Breast epithelium (tissue), 4 donors: ENCODE measurements around the gene HDHD2. TPM values are rescaled to one million over a fixed set of nuclear protein-coding genes. Genes with fewer than 3 reads are reported as not detected.
A peak's percentile ranks its signal among the peaks of the same experiment; 100 is the strongest.
"Not testable (repeated sequence)": the region's sequence is repeated elsewhere in the genome, so short reads cannot be mapped to it uniquely, and the experiment has no call there.

Source experiments
- DNase-seq, 2 donors: peaks; one replicate each; pipeline ENCODE4 v3.0.0-alpha.2; 2019; ENCODE audit warnings: low spot score in 2 of 2
- H3K27ac ChIP-seq, 2 donors: fragments of 200-600 bp; sonication (generic) in 1 of 2; one replicate each; pipeline ENCODE4 v1.5.1; 2016 to 2019; ENCODE audit warnings: mild to moderate bottlenecking in 1 of 2
- H3K27me3 ChIP-seq, 2 donors: fragments of 200-600 bp; sonication (generic) in 1 of 2; one replicate each; pipeline versions ENCODE4 v1.5.1 to v1.6.0; 2017 to 2019; ENCODE audit warnings: control low read depth in 1 of 2, mild to moderate bottlenecking in 1 of 2
- H3K36me3 ChIP-seq: fragments of 200-600 bp; one replicate; pipeline ENCODE4 v1.5.1; 2019
- H3K4me1 ChIP-seq, 2 donors: fragments of 200-600 bp; sonication (generic); one replicate each; pipeline ENCODE4 v1.5.1; 2016 to 2019; ENCODE audit warnings: control low read depth in 1 of 2
- H3K4me3 ChIP-seq, 3 donors: fragments of 200-600 bp; sonication (generic); 1 replicate in 2 of 3; 2 replicates in 1 of 3; pipeline ENCODE4 v1.5.1; 2016 to 2019; ENCODE audit warnings: mild to moderate bottlenecking in 3 of 3, moderate library complexity in 2 of 3
- H3K9me3 ChIP-seq, 2 donors: fragments of 200-600 bp; sonication (generic) in 1 of 2; one replicate each; pipeline ENCODE4 v1.5.1; 2016 to 2019; ENCODE audit warnings: control low read depth in 1 of 2
- POLR2A ChIP-seq: fragments of 450-650 bp; IDR thresholded peaks from one replicate; pipeline ENCODE4 v1.6.1; 2016; ENCODE audit warnings: antibody characterized with exemption, mild to moderate bottlenecking, moderate library complexity
- POLR2AphosphoS5 ChIP-seq, 3 donors: sonication (generic); formaldehyde crosslinking; IDR thresholded peaks; one replicate each; pipeline ENCODE4 v1.6.1; 2017; ENCODE audit warnings: antibody characterized with exemption in 3 of 3
- intact Hi-C: fragments of 100-400 bp; cut with DNase I; formaldehyde crosslinking; loops from one replicate; pipeline ENCODE4 v1.15.1; 2023; ENCODE audit warnings: low total_unique reads
- total RNA-seq, 3 donors: library from RNA; depleted of rRNA; stranded (reverse); fragments of >200 nt; gene quantifications; one replicate each; pipeline ENCODE4 v1.1.0, GENCODE V29; 2016
- TF ChIP-seq, protein P1 (sequence below), 3 donors: fragments of 450-650 bp; IDR thresholded peaks; one replicate each; pipeline ENCODE4 v1.5.1; 2016 to 2017; ENCODE audit warnings: antibody characterized with exemption in 3 of 3, mild to moderate bottlenecking in 3 of 3, moderate library complexity in 3 of 3

Gene HDHD2
- total RNA-seq, 3 donors from 2014 or later = 18.7 to 41.0 (median 24.9) TPM

DNA sequence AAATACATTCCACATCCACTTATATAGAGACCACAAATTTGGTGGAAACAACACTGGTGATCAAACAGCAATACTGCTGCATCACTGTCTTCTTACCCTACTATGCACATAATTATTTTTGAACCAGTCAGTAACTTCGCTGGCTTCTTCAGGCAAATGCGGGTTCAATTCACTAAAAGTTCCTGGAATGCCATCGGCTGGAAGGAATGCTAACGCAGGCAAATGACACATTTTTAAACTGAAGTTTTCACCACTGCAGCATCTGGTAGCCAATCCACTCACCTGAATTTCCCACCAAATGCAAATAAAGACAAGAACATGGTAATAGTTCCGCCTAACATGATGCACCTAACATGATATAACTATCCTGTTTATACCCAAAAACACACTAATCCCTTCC is 10.0 kb upstream of the HDHD2 start:
- Histone ChIP-seq H3K4me3 (no peak overlapping the region), H3K27ac (no peak overlapping the region), H3K36me3 (no peaks in the 10 kb centered on the region), H3K4me1 (no peaks in the 10 kb centered on the region), H3K27me3 (no peaks in the 10 kb centered on the region), H3K9me3 (no peaks in the 10 kb centered on the region)
- TF ChIP-seq POLR2AphosphoS5 (IDR thresholded peaks at IDR 0.05) (no peak), POLR2A (no peak)
- TF ChIP-seq, protein P1, sequence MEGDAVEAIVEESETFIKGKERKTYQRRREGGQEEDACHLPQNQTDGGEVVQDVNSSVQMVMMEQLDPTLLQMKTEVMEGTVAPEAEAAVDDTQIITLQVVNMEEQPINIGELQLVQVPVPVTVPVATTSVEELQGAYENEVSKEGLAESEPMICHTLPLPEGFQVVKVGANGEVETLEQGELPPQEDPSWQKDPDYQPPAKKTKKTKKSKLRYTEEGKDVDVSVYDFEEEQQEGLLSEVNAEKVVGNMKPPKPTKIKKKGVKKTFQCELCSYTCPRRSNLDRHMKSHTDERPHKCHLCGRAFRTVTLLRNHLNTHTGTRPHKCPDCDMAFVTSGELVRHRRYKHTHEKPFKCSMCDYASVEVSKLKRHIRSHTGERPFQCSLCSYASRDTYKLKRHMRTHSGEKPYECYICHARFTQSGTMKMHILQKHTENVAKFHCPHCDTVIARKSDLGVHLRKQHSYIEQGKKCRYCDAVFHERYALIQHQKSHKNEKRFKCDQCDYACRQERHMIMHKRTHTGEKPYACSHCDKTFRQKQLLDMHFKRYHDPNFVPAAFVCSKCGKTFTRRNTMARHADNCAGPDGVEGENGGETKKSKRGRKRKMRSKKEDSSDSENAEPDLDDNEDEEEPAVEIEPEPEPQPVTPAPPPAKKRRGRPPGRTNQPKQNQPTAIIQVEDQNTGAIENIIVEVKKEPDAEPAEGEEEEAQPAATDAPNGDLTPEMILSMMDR (IDR thresholded peaks at IDR 0.05) = no peak
- no peak for DNase-seq
- intact Hi-C loops = no loop called here

DNA sequence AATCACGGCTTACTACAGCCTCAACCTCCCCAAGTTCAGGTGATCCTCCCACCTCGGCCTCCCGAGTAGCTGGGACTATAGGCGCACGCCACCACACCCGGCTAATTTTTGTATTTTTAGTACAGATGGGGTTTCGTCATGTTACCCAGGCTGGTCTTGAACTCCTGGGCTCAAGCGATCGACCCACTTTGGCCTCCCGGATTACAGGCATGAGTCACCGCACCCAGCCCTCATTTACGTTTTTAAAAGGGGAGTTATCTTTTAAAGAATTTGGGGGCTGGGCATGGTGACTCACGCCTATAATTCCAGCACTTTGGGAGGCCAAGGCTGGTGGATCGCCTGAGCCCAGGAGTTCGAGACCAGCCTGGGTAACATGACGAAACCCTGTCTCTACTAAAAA is 8.1 kb upstream of the HDHD2 start:
- H3K36me3 ChIP-seq, H3K27ac ChIP-seq, DNase-seq, intact Hi-C loops, H3K9me3 ChIP-seq, H3K4me3 ChIP-seq, H3K4me1 ChIP-seq, H3K27me3 ChIP-seq: not testable (repeated sequence)

DNA sequence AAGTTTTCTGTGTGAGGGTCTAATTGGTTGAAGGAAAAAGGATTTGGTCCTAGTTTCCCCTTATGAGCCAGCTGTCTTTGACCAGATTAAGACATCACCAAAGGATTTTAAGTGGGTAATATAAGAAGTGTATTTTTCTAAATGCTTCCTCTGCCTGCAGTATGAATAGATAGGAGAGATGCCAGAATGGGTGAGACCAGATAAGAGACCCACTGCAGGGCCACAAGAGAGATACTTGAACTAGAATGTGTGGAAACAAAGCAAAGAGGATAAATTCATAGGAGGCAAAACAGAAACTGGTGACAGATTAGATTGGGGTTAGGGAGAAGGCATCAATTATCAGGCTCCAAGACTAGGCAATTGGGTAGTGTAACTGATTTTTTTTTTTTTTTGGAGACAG is 1.1 kb upstream of the HDHD2 start:
- Histone ChIP-seq H3K27me3 (no peaks in the 10 kb centered on the region), H3K4me3 (peak overlapping the region in 2 of 3 donors; percentile 88 to 95), H3K9me3 (no peaks in the 10 kb centered on the region), H3K27ac (peak overlapping the region in 1 of 2 donors; percentile 96), H3K4me1 (no peaks in the 10 kb centered on the region), H3K36me3 (no peaks in the 10 kb centered on the region)
- intact Hi-C loops = no loop called here
- no peak for DNase-seq
- no peak for TF ChIP-seq POLR2A

DNA sequence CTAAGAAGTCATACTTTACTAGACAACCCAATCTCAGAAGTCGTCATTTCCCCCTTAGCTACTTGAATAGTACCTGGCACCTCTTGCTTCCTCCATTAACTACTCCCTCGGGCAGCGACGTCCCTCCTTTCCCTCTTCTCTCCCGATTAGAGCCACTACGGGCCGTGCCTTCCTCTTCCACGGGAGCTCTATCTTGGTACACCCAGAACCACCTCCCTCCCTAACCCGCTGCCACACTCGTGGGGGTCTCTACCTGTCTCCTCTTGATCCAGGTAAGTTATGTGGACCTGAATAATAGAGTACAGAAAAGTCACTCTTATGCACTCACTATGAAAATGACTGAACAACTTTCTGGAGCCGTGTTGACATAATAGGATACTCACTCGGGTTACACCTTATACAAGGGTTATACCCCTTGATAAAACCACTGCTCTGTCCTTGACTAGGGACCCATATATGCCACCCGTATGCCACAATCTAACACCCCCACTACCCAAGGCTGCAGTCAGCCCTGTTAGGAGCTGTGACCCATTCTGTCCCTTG is 595 bp upstream of the HDHD2 start:
- no peaks in the 10 kb centered on the region for H3K27me3 ChIP-seq
- peak overlapping the region; percentile 63 to 95 (median 88) for H3K4me3 ChIP-seq
- DNase-seq = no peak
- no peaks in the 10 kb centered on the region for H3K4me1 ChIP-seq
- TF ChIP-seq, protein P1 (IDR thresholded peaks at IDR 0.05) = no peak
- TF ChIP-seq POLR2AphosphoS5 (IDR thresholded peaks at IDR 0.05) (no peak), POLR2A (no peak)
- no peaks in the 10 kb centered on the region for H3K9me3 ChIP-seq
- intact Hi-C loops = no loop called here
- H3K36me3 ChIP-seq = no peaks in the 10 kb centered on the region
- peak overlapping the region; percentile 86 to 96 for H3K27ac ChIP-seq

DNA sequence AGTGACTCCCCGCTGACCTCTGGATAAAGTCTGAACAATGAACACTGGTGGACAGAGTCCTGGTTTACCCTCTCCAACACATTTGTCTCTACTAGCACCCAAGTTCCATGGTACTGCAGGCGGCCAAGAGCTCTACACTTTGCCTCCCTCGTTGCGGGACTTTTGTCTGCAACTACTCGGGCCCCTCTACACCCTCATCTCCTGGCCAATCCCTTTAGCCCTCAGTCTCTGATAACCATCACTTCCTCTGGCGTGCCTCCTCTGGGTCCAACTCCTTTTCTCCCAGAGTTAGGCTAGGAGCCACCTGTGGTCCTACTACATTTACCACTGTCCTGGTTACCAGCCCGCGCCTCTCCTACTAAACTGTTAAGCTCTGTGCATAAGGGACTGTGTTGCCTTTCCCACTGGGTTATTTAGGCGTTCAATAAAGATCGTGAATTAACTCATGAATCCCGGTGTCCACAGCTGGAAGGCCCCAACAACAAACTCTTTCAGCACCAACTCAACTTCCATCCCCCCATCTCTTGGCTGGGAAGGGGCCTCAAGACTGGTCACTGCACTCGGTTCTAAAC is 757 bp downstream of the HDHD2 start:
- Histone ChIP-seq H3K9me3 (no peaks in the 10 kb centered on the region), H3K36me3 (no peaks in the 10 kb centered on the region), H3K4me3 (peak overlapping the region; percentile 63 to 95 (median 88)), H3K27me3 (no peaks in the 10 kb centered on the region), H3K27ac (peak overlapping the region; percentile 86 to 96), H3K4me1 (no peaks in the 10 kb centered on the region)
- no peak for DNase-seq
- intact Hi-C loops = no loop called here
- TF ChIP-seq POLR2A (no peak), POLR2AphosphoS5 (IDR thresholded peaks at IDR 0.05) (no peak)
- TF ChIP-seq, protein P1 (IDR thresholded peaks at IDR 0.05) = no peak

DNA sequence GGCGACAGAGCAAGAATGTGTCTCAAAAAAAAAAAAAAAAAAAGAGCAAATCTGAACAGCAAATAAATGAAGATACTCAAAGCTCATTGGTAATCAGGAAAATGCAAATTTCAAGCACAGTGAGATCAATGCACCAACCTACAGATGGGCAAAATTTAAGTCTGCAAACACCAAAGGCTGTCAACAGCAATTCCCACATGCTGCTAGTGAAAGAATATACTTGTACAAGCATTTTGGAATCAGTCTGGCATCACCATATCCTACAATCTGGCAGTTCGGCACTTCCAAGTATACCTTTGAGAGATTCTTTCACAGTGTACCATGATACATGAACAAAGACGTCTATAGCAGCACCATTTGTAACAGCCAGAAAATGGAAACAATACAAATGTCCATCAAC is 4.1 kb downstream of the HDHD2 start:
- Histone ChIP-seq H3K4me1 (no peaks in the 10 kb centered on the region), H3K27ac (no peak overlapping the region), H3K9me3 (no peaks in the 10 kb centered on the region), H3K27me3 (no peaks in the 10 kb centered on the region), H3K36me3 (no peaks in the 10 kb centered on the region), H3K4me3 (no peak overlapping the region)
- intact Hi-C loops = no loop called here
- TF ChIP-seq POLR2A = no peak
- TF ChIP-seq POLR2AphosphoS5 (IDR thresholded peaks at IDR 0.05) = no peak
- TF ChIP-seq, protein P1 (IDR thresholded peaks at IDR 0.05) = no peak
- DNase-seq = no peak
